ENCODE measurements around the gene SPNS2.

The SPNS2 gene

DNA sequence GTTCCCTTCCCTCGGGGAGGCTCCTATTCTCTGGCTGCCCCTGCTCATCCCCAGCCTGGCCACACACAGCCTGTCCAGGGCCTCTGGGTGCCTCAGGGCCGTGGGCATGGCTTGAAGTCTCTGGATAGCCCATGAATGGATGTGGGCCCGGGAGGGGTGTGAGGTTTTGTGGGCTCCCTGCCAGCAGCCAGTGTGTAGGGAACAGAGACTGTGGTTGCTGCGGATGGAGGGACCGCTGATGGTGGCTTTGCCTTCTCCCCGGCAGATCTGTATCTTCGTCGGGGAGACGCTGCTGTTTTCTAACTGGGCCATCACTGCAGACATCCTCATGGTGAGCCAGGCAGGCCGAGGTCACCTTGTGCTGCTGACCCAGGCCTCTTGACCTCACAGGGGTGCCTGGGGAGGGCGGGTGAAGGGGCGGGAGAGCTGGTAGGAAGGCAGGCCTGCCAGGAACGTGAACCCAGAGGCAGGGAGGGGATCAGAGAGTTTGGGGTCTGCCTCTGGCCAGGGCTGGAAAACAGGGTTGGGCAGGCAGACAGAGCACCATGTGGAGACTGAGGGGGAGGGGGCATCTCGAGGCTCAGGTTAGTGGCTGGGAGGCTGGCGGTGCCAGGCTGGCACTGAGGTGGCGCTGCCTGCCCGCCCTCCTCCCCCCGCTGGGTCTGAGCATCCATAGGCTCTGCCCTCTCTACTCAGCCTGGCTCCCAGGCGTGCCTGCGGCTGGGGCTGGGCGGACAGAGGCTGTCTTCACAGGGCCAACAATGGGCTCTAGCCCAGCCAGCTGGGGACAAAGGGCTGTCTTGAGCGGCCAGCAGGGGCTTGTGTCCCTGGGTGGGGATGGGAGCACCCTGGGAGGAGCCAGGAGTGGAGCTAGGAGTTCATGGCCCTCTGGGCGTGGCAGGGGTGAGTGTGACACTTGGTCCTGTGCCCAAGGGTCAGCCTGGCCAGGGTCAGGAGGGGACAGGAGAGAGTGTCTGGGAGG lies 35.1 kb downstream of the SPNS2 start:
- in situ Hi-C loops (cut with MboI; ENCODE audit: low pct_unique_long_range_greater_than_20kb, low sequenced_read_pairs), result no loop called here
- DNase-seq, result no peak

DNA sequence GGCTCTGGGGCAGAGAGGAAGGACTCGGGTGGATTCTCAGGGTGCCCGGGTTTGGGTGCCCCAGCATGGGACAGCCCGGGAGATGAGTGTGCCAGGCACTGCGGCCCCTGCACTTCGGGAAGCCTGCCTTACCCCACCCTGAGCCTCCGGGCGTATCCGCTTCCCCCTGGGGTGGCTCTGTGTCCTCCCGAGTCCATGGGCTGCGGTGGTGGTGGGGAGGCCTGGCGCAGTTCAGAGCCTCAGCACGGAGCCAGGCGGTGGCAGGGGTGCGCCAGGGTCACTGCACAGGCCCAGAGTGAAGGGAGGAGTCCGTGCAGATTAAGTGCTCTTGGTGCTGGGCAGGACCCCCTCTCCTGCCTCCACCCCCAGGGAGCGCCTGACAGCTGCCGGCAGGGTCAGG lies 35.8 kb downstream of the SPNS2 start:
- in situ Hi-C loops (cut with MboI; ENCODE audit: low pct_unique_long_range_greater_than_20kb, low sequenced_read_pairs), result no loop called here
- no peak for DNase-seq

DNA sequence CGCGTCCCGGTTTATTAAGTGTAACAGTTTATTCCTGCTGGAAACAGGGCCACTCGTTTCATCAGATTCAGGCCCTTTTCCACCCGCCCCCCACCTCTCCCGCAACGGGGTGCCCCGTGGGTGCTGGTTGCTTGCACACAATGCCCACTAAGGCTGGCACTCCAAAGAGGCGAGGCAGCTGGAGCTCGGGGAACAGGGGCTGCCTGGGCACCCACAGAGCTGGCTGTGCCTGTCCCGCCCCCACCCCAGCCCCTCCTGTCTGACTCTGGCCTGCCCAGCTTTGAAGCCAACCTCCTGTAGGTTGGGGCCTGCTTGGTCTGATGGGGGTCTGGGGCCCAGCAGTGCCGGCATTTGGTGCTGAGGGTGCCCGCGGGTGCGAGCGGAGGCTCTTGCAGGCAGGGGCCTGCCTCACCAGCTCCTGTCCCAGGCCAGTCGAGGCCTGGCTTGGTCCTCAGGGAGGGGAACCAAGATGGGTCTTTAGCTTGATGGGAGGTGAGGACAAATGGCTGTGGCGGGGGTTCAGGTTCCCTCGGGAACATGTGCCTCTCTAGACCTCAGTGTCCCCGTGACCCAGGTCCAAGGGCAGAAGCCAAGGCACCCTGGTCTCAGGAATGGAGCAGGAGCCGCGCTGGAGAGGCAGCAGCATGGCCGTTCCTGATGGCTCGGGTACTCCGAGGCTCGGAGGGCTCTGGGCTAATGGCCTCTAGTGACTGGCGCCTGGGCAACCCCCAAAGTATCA lies 36.4 kb downstream of the SPNS2 start:
- DNase-seq, result no peak

DNA sequence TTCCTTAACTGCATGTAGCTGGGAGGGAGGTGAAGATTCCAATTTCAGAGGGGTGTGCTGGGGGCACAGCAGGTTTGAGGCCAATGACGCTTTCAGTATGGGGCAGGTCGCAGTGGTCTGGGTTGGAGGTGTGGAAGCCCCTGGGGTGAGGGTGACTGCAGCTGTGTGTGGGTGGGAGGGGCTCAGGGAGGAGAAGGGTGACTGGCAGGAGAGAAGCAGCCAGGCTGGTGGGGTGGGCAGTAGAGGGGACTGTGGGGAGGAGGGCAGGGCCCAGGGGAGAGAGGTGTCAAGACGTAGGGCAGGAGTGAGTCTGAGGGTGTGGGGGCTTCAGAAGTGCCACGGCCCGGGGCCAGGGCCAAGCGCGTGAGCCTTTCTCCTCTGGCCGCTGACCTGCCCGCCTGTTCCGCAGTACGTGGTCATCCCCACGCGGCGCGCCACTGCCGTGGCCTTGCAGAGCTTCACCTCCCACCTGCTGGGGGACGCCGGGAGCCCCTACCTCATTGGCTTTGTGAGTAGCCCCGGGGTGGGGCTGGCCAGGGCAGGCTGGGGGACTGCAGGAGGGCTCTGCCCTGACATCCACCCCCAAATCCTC lies 37.1 kb downstream of the SPNS2 start:
- DNase-seq, result no peak
- in situ Hi-C loops (cut with MboI; ENCODE audit: low pct_unique_long_range_greater_than_20kb, low sequenced_read_pairs), result no loop called here

More for the DNA sequence above, 36.4 kb downstream of the SPNS2 start:
- in situ Hi-C loops (cut with MboI; ENCODE audit: low pct_unique_long_range_greater_than_20kb, low sequenced_read_pairs), result no loop called here

DNA sequence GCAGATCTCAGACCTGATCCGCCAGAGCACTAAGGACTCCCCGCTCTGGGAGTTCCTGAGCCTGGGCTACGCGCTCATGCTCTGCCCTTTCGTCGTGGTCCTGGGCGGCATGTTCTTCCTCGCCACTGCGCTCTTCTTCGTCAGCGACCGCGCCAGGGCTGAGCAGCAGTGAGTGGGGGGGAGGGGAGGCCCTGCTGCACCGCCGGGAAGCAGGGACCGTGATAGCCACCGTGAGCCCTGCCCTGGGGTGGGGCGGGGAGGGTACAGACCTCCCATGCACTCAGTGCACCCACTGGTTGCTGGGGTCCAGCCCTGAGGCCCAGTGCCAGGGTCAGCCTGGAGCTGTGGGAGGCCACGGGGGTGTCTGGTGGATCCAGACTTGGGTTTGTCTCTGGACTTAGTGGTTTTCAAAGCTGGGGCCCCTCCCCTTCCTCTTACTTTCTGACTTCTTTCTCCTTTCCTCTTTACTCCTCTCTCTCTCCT lies 37.6 kb downstream of the SPNS2 start:
- in situ Hi-C loops (cut with MboI; ENCODE audit: low pct_unique_long_range_greater_than_20kb, low sequenced_read_pairs), result no loop called here
- no peak for DNase-seq

DNA sequence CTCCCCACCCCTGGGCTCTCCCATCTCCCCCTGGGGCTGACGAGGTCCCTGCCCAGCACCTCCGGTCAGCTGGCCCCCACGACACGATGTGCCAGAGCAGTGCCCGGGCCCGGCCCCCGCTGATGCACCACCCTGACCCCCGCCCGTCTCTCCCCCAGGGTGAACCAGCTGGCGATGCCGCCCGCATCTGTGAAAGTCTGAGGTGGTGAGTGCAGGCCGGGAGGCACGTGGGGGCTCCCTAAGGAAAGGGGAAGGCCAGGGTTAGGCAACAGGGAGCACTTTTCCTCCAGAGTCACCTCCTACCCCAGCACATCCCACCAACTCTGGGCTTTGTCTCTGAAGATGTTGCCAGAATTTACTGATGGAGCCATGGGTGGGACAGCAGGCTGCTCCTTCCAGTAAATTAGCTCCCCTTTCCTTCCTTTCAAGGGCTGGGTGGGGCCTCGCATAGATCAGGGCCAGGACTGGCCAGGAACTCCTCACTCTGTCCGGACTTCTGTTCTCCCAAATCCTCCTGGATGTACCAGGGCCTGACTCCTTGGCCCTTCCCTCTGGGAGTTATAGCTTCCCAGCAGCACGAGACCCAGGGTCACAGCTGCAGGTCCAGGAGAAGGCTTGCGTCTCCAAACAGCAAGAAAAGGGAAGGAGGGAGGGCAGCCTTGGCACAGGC lies 38.2 kb downstream of the SPNS2 start:
- no peak for DNase-seq
- in situ Hi-C loops (cut with MboI; ENCODE audit: low pct_unique_long_range_greater_than_20kb, low sequenced_read_pairs), result no loop called here

DNA sequence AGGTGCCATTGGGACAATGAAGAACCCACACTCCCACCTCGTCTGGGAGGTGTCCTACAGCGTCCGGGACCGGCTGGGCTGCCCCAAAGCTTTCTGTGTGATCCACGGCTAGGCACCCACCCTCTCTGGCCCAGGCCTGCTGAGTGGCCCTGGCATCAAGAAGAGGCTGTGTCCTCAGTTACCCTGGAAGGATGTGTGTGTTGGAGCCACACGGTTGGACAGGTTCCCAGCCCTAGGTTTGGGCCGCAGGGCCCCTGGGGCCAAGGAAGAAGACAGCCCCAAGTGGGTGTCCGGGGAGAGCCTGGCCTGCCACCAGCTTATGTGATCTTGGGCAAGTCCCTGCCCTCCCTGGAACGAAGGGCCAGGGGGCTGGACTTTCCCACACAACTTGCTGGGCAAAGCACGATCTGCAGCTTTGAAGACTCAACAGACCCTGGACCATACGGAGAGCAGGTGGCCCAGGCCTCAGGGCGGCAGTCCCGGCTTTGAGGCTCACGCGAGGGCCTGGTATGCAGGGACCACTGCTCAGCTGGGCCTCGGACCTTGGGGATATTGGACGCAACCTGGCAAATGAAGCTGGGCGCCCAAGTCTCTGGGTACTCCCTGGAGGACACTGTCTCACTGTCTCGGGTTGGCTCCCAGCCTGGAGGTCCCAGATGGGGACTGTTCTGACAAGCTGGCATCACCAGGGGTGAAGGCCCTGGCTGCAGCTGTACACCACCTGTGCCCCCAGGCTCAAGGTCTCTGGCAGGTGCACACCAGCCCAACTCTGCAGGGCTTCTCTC lies 39.0 kb downstream of the SPNS2 start:
- in situ Hi-C loops (cut with MboI; ENCODE audit: low pct_unique_long_range_greater_than_20kb, low sequenced_read_pairs), result no loop called here
- no peak for DNase-seq

DNA sequence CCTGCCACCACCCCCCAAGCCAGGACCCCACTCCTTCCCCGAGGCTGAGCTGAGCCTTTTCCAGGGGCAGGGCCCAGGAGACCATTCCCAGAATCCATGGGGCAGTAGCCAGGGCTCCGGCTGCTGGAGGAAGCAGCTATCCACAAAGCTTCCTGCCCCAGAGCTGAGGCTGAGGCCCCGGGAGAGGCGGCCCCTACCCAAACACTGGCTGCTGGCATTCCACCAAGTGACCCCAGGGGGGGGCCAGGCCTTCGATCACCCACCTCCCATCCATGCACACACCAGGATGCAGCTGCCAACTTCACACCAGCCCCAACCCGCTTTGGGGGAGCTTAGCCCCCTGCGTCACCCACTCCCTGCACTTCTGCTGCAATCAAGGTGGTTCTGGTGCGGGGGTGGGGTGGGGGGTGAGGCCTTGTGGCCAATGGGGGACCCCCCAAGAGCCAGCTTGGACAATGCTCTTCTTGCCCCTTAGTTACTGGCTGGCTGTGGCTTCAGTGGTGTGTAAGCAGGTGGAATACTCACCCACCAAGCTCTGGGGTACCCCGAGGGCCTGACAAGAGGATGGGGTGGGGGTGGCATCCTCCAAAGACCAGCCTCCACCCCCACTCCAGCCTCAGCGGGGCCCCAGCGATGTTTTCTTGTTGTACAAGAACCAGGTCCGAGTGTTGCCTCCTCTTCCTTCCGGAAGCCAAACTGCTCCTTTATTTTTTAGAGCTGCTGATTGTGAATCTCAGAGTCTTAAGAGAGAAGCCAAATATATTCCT lies 39.7 kb downstream of the SPNS2 start:
- no peak for DNase-seq
- in situ Hi-C loops (cut with MboI; ENCODE audit: low pct_unique_long_range_greater_than_20kb, low sequenced_read_pairs), result no loop called here

DNA sequence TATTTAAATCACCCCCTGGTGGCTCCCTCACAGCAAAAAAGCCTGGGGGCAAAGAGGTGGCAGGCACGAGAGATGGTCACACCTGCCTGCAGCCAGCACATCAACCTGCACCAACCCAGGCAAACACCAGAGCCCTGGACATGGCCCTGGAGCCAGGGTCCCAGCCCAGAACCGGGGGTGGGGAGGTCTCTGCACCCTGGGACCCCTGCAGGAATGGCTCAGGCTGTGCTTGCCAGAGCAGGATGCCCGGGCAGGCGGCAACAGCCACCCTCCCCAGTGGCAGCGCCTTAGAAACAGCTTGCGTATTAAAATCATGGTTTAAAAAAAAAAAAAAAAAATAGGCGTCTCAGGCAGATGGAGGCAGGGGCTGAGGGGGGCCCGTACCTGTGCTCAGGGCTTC lies 40.3 kb downstream of the SPNS2 start:
- no peak for DNase-seq
- in situ Hi-C loops (cut with MboI; ENCODE audit: low pct_unique_long_range_greater_than_20kb, low sequenced_read_pairs), result no loop called here

DNA sequence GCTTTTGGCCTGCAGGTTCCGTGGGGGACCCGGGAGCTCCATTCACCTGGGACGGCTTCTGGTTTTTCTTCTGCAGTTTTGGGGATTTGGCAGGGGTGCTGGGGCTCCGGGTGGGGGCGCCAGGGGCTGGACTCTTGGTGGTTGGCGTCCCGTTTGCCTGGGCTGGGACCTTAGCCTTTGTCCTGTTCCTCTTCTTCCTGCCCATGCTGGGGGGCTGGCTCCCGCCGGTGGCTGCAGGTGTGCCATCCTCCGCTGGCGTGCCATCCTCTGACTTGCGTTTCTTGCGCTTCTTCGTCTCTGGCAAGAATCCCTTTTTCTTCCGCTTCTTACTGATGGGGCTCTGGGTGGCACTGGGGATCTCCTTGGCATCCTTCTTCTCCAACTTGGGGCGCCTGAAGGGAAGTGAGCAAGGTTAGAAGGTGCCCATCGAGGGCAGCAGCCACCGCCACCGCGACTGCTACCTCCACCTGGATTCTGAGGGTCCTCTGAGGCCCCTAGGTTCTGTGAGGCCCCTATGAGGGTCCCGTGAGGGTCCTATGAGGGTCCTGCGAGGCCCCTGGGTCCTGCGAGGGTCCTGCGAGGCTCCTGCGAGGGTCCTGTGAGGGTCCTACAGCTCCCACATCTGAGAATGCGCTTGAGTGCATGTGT lies 41.0 kb downstream of the SPNS2 start:
- in situ Hi-C loops (cut with MboI; ENCODE audit: low pct_unique_long_range_greater_than_20kb, low sequenced_read_pairs), result no loop called here
- no peak for DNase-seq

DNA sequence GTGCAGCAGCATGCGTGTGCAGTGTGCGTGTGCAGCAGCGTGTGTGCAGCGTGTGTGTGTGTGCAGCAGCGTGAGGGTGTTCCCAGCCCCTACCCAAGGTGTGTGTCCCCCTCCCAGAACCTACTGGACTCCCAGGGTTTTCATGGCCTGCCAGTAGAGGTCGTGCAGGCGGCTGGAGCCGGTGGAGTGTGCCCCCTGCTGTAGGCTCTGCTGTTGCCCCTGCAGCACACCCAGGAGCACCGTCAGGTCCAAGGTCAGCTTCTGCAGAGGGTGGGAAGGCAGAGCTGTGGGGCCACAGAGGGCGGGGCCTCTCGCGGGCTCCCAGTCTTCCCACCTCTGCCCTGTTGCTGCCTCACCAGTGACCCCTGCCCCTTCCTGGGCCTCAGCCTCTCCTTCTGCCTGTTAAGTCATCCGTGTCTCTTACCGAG lies 41.6 kb downstream of the SPNS2 start:
- DNase-seq, result no peak
- in situ Hi-C loops (cut with MboI; ENCODE audit: low pct_unique_long_range_greater_than_20kb, low sequenced_read_pairs), result no loop called here

DNA sequence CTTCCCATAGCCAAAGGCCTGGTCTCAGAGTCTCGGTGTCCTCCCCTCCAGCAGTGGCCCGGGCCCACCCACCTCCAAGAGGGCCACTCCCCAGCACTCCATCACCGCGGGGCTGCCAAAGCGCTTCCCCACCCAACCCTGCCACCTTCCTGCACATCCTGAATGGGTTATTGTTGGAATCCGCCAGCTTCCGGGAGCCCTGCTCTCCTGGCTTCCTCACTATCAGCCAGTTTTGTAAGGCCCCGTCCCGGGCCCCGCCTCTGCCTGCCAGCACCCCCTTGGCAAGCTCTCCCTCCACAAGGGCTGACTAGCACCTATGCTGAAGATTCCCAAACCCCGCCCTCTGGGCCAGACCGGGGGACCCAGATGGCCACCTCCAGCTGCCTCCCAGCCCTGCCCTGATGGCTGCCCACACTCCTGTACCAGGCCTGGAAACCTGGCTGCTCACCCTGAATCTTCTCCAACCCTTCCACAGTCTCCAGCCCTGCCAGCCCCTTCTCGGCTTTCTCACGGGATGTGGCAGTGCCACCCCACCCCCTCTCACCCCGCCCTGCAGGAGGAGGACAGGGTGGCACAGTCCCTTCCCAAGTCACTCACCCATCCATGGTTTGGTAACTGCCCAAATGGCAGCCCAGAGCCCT lies 42.1 kb downstream of the SPNS2 start:
- DNase-seq, result no peak
- in situ Hi-C loops (cut with MboI; ENCODE audit: low pct_unique_long_range_greater_than_20kb, low sequenced_read_pairs), result no loop called here

DNA sequence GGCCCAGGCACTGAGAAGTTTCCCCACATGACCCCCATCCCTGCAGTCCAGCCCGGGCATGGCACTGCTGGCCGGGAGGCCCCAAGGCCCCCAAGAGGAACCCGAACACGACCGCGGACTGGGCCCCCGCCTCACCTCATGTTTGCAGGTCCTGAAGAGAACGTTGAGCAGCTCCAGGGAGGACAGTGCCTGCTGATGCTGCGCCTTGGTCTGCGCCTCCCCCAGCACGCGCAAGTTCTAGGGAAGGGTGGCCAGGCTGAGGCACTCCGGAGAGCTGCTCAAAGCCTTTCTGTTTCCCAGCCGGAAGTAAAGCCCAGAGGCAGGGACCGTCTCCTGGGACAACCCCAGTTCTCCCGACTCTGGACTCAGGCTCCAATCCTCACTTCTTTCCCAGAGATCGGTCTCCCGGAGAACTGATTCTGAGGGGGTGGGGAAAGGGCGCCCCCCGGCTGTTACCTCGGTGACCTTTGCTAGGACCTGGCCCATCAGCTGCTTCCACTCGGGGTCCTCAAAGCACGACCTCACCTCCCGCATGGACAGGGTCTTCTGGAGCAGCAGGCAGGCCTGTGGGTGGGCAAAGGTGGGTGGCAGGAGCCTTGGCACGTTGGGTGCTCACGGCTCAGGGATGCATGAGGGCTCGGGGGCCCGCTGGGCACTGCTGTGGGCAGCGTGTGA lies 42.8 kb downstream of the SPNS2 start:
- in situ Hi-C loops (cut with MboI; ENCODE audit: low pct_unique_long_range_greater_than_20kb, low sequenced_read_pairs), result no loop called here

DNA sequence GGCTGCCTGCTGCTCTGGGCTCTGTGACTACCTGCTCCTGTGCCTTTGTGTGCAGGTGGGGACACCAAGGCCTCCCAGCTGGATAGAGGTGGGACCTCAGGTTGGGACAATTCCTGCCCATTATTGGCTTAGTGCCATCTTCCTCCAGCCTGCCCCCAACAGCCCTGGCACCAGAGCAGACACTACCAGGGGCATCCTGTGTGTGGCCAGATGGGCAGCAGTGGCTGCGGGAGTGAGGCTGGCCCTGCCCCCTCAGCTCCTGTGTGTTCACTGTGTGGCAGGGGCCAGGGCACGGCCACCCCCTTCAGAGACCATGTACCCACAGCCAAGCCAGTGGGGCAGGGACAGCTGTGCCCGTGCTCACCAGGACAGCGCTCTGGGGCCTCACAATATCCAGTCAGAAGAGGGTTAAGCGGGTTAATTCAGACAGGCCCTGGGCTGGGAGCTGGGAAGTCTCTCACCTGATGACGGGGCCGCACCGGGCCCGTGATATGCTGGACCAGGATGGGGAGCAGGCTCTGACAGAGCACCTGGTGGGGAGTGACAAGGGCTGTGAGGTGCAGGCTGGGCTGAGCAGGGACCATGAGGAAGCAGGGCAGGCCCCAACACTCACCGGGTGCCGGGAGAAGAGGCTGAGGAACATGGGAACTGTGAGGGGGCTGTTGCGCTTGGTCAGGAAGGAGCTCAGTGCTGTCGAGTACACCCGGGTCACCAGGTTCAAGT lies 43.5 kb downstream of the SPNS2 start:
- in situ Hi-C loops (cut with MboI; ENCODE audit: low pct_unique_long_range_greater_than_20kb, low sequenced_read_pairs), result no loop called here
- no peak for DNase-seq

More for the DNA sequence above, 42.8 kb downstream of the SPNS2 start:
- no peak for DNase-seq

DNA sequence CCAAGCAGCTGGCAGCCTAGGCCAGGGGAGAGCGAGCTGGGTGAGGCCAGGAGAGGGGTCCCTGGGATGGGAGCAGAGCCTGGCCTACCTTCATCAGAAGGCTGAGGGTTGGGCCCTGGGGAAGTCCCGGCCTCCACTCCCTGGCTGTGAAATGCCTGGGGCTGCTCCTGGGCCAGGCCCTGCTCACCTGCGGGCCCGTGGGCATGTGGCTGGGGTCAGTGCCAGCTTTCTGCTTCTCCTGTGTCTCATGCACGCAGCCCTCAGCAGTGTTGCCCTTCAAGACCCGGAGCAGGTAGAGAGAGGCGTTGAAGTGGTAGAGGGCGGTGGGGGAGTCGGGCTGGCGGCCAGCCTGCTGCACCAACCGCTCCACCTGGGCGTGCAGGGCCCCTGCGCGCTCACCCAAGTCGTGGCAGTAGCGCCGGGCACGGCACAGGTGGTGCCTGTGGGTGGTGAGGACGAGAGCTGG lies 44.1 kb downstream of the SPNS2 start:
- no peak for DNase-seq
- in situ Hi-C loops (cut with MboI; ENCODE audit: low pct_unique_long_range_greater_than_20kb, low sequenced_read_pairs), result no loop called here

DNA sequence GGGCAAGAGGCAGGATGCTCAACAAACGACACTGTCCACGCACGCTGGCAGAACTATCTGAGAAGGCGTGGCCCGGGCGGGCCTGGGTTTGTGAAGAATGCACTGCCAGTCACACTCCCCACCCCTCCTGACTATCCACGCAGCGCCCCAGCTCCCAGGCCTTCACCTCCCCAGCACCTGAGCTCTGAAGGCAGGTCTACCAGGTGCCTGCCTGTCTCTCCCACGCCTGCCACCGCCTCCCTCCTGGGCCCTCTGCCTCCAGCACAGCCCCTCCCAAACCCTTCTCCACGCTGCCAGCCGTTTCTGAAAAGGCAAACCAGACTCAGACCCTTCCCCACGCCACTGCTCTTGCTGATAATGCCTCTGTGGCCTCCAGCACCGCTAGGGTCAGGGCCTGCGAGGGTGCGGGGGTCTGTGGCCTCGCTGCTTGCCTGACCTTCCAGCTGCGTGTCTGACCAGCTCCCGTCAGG lies 44.9 kb downstream of the SPNS2 start:
- in situ Hi-C loops (cut with MboI; ENCODE audit: low pct_unique_long_range_greater_than_20kb, low sequenced_read_pairs), result no loop called here
- no peak for DNase-seq

Data from KBM-7 (cell line).